Measurements from ENCODE around the gene IZUMO4. TPM values are rescaled to one million over a fixed set of nuclear protein-coding genes. Genes with fewer than 3 reads are reported as not detected.

The IZUMO4 gene
- polyA plus RNA-seq, 1 donor (not counting 4 experiments of a cell fraction or from before 2014, with no cell fraction given): 6.7 TPM

DNA sequence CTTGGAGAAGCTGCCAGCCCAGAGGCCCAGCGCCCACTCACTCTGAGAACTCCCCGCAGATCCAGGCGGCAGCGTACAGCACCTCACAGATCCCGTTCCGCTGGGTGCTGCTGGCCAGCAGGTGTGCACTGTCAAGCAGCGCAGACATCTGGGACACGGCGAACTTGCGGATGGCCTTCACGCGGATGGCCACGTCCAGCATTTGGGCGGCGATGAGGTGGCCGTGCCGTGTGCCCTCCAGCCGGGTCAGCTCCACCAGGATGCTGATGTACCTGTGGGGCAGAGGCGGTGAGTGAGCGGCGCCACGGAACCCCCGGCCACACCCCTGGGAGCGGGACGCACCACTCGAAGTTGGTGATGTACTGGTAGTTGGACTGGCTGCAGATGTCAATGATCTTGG is 24.1 kb downstream of the IZUMO4 start:
- Histone ChIP-seq H3K79me2 (ENCODE audit: control insufficient read depth, insufficient read depth, low read length) (peaks cover 2% of the 10 kb centered on the region), H3K9ac (ENCODE audit: control insufficient read depth, extremely low read depth, insufficient read depth, low read length) (no peak overlapping the region), H3K27ac (ENCODE audit: control insufficient read depth, insufficient read depth, low read length) (no peak overlapping the region), H3K36me3 (ENCODE audit: control insufficient read depth in 2 of 2, extremely low read depth in 1 of 2, insufficient read depth in 2 of 2, low read length in 2 of 2) (peaks cover 44 to 53% of the 10 kb centered on the region in 2 experiments), H4K20me1 (ENCODE audit: control insufficient read depth, extremely low read depth, insufficient read depth, low read length) (no peaks in the 10 kb centered on the region), H3K27me3 (ENCODE audit: control insufficient read depth, extremely low read depth, insufficient read depth, low read length) (no peaks in the 10 kb centered on the region), H3K4me3 (ENCODE audit: control insufficient read depth in 2 of 3, extremely low read depth in 1 of 3, insufficient read depth in 2 of 3, low read depth in 1 of 3, low read length in 3 of 3) (no peak overlapping the region), H3K4me2 (ENCODE audit: control insufficient read depth, extremely low read depth, insufficient read depth, low read depth, low read length) (no peak overlapping the region), H3K9me1 (ENCODE audit: control insufficient read depth, extremely low read depth, insufficient read depth, low read length) (no peaks in the 10 kb centered on the region), H3K9me3 (ENCODE audit: control insufficient read depth, low read depth, low read length) (no peaks in the 10 kb centered on the region), H3K4me1 (ENCODE audit: control insufficient read depth, extremely low read depth, insufficient read depth, low read length) (no peaks in the 10 kb centered on the region), H2AFZ (ENCODE audit: control insufficient read depth, low read length) (no peak overlapping the region)
- FAIRE-seq: no peak
- dilution Hi-C loops (cut with MboI; ENCODE audit: extremely low pct_ligation_motif_present, low sequenced_read_pairs): no loop called here
- DNase-seq (ENCODE audit: low read depth, low spot score): no peak
- no peak for TF ChIP-seq EZH2 (IDR thresholded peaks at IDR 0.05; ENCODE audit: low read length)
- TF ChIP-seq, protein P1, sequence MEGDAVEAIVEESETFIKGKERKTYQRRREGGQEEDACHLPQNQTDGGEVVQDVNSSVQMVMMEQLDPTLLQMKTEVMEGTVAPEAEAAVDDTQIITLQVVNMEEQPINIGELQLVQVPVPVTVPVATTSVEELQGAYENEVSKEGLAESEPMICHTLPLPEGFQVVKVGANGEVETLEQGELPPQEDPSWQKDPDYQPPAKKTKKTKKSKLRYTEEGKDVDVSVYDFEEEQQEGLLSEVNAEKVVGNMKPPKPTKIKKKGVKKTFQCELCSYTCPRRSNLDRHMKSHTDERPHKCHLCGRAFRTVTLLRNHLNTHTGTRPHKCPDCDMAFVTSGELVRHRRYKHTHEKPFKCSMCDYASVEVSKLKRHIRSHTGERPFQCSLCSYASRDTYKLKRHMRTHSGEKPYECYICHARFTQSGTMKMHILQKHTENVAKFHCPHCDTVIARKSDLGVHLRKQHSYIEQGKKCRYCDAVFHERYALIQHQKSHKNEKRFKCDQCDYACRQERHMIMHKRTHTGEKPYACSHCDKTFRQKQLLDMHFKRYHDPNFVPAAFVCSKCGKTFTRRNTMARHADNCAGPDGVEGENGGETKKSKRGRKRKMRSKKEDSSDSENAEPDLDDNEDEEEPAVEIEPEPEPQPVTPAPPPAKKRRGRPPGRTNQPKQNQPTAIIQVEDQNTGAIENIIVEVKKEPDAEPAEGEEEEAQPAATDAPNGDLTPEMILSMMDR (optimal IDR thresholded peaks at IDR 0.05 in 1 of 3, IDR thresholded peaks at IDR 0.05 in 1 of 3, conservative IDR thresholded peaks at IDR 0.05 in 1 of 3; ENCODE audit: extremely low read depth in 1 of 3, insufficient read depth in 2 of 3, low read length in 3 of 3): no peak

- Histone ChIP-seq H3K9ac (ENCODE audit: control insufficient read depth, extremely low read depth, insufficient read depth, low read length) (no peak overlapping the region), H2AFZ (ENCODE audit: control insufficient read depth, low read length) (no peak overlapping the region), H4K20me1 (ENCODE audit: control insufficient read depth, extremely low read depth, insufficient read depth, low read length) (no peaks in the 10 kb centered on the region), H3K4me3 (ENCODE audit: control insufficient read depth in 2 of 3, extremely low read depth in 1 of 3, insufficient read depth in 2 of 3, low read depth in 1 of 3, low read length in 3 of 3) (no peak overlapping the region), H3K27me3 (ENCODE audit: control insufficient read depth, extremely low read depth, insufficient read depth, low read length) (no peaks in the 10 kb centered on the region), H3K9me1 (ENCODE audit: control insufficient read depth, extremely low read depth, insufficient read depth, low read length) (no peaks in the 10 kb centered on the region), H3K4me2 (ENCODE audit: control insufficient read depth, extremely low read depth, insufficient read depth, low read depth, low read length) (no peak overlapping the region), H3K9me3 (ENCODE audit: control insufficient read depth, low read depth, low read length) (no peaks in the 10 kb centered on the region), H3K79me2 (ENCODE audit: control insufficient read depth, insufficient read depth, low read length) (peaks cover 2% of the 10 kb centered on the region), H3K36me3 (ENCODE audit: control insufficient read depth in 2 of 2, extremely low read depth in 1 of 2, insufficient read depth in 2 of 2, low read length in 2 of 2) (peaks cover 41 to 52% of the 10 kb centered on the region in 2 experiments), H3K27ac (ENCODE audit: control insufficient read depth, insufficient read depth, low read length) (no peak overlapping the region), H3K4me1 (ENCODE audit: control insufficient read depth, extremely low read depth, insufficient read depth, low read length) (no peaks in the 10 kb centered on the region)
- DNase-seq (ENCODE audit: low read depth, low spot score): no peak
- no peak for TF ChIP-seq EZH2 (IDR thresholded peaks at IDR 0.05; ENCODE audit: low read length)
- FAIRE-seq: no peak
- dilution Hi-C loops (cut with MboI; ENCODE audit: extremely low pct_ligation_motif_present, low sequenced_read_pairs): no loop called here
Measured at GRCh38 chr19:2121416-2122051, 24.8 kb downstream of the IZUMO4 start.

DNA sequence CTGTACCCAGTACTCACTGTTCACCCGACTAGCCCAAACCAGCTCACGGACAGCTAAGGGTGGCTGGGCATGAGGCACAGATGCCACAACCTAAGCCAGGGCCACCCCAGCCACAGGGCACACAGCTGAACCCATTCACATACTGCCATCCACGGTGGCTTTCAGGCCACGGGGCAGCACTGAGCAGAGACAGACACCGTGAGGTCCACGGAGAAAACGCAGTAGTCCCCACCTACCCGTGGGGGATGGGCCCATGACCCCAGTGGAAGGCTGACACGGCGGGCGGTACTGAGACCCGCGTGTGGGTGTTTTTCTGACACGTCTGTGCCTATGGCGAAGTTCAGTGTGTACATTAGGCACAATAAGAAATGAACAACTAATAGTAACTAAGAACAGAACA is 25.5 kb downstream of the IZUMO4 start:
- H3K27ac ChIP-seq (ENCODE audit: control insufficient read depth, insufficient read depth, low read length): no peak overlapping the region
- DNase-seq (ENCODE audit: low read depth, low spot score): no peak
- no peak overlapping the region for H3K4me2 ChIP-seq (ENCODE audit: control insufficient read depth, extremely low read depth, insufficient read depth, low read depth, low read length)
- dilution Hi-C loops (cut with MboI; ENCODE audit: extremely low pct_ligation_motif_present, low sequenced_read_pairs): no loop called here
- H4K20me1 ChIP-seq (ENCODE audit: control insufficient read depth, extremely low read depth, insufficient read depth, low read length): no peaks in the 10 kb centered on the region
- H3K4me3 ChIP-seq (ENCODE audit: control insufficient read depth in 2 of 3, extremely low read depth in 1 of 3, insufficient read depth in 2 of 3, low read depth in 1 of 3, low read length in 3 of 3): no peak overlapping the region
- H3K4me1 ChIP-seq (ENCODE audit: control insufficient read depth, extremely low read depth, insufficient read depth, low read length): no peaks in the 10 kb centered on the region
- H3K9ac ChIP-seq (ENCODE audit: control insufficient read depth, extremely low read depth, insufficient read depth, low read length): no peak overlapping the region
- H3K79me2 ChIP-seq (ENCODE audit: control insufficient read depth, insufficient read depth, low read length): peaks cover 5% of the 10 kb centered on the region
- H3K27me3 ChIP-seq (ENCODE audit: control insufficient read depth, extremely low read depth, insufficient read depth, low read length): no peaks in the 10 kb centered on the region
- TF ChIP-seq EZH2 (IDR thresholded peaks at IDR 0.05; ENCODE audit: low read length): no peak
- TF ChIP-seq, protein P1 (optimal IDR thresholded peaks at IDR 0.05 in 1 of 3, IDR thresholded peaks at IDR 0.05 in 1 of 3, conservative IDR thresholded peaks at IDR 0.05 in 1 of 3; ENCODE audit: extremely low read depth in 1 of 3, insufficient read depth in 2 of 3, low read length in 3 of 3): no peak
- no peaks in the 10 kb centered on the region for H3K9me3 ChIP-seq (ENCODE audit: control insufficient read depth, low read depth, low read length)
- no peaks in the 10 kb centered on the region for H3K9me1 ChIP-seq (ENCODE audit: control insufficient read depth, extremely low read depth, insufficient read depth, low read length)
- H3K36me3 ChIP-seq (ENCODE audit: control insufficient read depth in 2 of 2, extremely low read depth in 1 of 2, insufficient read depth in 2 of 2, low read length in 2 of 2): peaks cover 42 to 49% of the 10 kb centered on the region in 2 experiments
- no peak overlapping the region for H2AFZ ChIP-seq (ENCODE audit: control insufficient read depth, low read length)
- FAIRE-seq: no peak

Data from keratinocyte (primary cell).